BJ (cell line): ENCODE data around the gene MAPK11. TPM values are rescaled to one million over a fixed set of nuclear protein-coding genes. Genes with fewer than 3 reads are reported as not detected.

Experiments
- CTCF ChIA-PET: fragments of 350-600 bp; formaldehyde crosslinking; extraction: SDS; loops from one replicate; lab custom pipeline; 2021; ENCODE audit warnings: antibody characterized with exemption, inconsistent platforms; lab: Yijun Ruan, JAX
- POLR2A ChIA-PET: fragments of 300-600 bp; sonication (Branson Sonifier 250); formaldehyde crosslinking; extraction: SDS; loops from one replicate; lab custom pipeline; 2021; ENCODE audit warnings: antibody characterized with exemption; lab: Charles Lee
- DNase-seq: peaks from one replicate; pipeline ENCODE4 v3.0.0-alpha.2; 2011; ENCODE audit warnings: low read depth
- H3K27me3 ChIP-seq: 2 replicates; pipeline ENCODE4 v1.6.0; 2011; ENCODE audit warnings: low read length; ENCODE audit not compliant: control insufficient read depth, insufficient read depth
- H3K36me3 ChIP-seq: 2 replicates; pipeline ENCODE4 v1.5.1; 2011; ENCODE audit warnings: low read length; ENCODE audit not compliant: control insufficient read depth, insufficient read depth
- H3K4me3 ChIP-seq: 2 replicates; pipeline ENCODE4 v1.5.1; 2011; ENCODE audit warnings: low read depth, mild to moderate bottlenecking, control low read depth, low read length
- polyA plus RNA-seq: library from polyadenylated mRNA; depleted of rRNA; stranded (reverse); fragments of >200 nt; gene quantifications from 2 replicates; pipeline ENCODE4 v1.2.3, GENCODE V29; 2011
- TF ChIP-seq, protein P1 (sequence below): IDR thresholded peaks from 2 replicates; pipeline ENCODE4 v1.5.1; 2011; ENCODE audit warnings: low read depth, mild to moderate bottlenecking, control low read depth, inconsistent platforms, low read length, moderate library complexity; ENCODE audit not compliant: insufficient read depth

Gene MAPK11
- polyA plus RNA-seq, 1 experiment: 19.6 TPM

DNA sequence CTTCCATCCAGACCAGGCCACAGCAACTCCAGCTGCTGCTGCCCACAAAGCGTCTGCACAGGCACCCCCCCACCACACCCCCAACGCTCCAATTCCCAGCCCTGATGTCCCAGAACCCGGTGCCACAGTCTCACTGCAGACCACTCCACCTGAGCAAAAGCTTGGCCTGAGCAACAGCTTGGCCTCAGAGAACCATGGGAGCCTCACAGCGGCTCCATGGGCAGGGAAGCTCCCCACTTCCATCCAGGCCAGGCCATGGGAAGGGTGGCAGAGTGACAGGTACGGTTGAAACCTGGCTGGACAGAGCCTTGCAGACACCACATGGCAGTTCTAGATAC is 24.1 kb upstream of the MAPK11 start:
- ChIA-PET POLR2A (interaction anchor here (0.5 kb wide), 1 partner anchor 23 kb away, joined by 3 read pairs; no protein-coding TSS in a partner anchor), CTCF (interaction anchor here (0.6 to 3.9 kb wide), 6 partner anchors 10 to 32 kb away, joined by 3 to 25 read pairs (median 12); partner anchors contain the start of gene DENND6B)
- no peak overlapping the region for H3K4me3 ChIP-seq
- DNase-seq: no peak
- peaks cover 25% of the 10 kb centered on the region for H3K36me3 ChIP-seq
- H3K27me3 ChIP-seq: no peaks in the 10 kb centered on the region
- TF ChIP-seq, protein P1, sequence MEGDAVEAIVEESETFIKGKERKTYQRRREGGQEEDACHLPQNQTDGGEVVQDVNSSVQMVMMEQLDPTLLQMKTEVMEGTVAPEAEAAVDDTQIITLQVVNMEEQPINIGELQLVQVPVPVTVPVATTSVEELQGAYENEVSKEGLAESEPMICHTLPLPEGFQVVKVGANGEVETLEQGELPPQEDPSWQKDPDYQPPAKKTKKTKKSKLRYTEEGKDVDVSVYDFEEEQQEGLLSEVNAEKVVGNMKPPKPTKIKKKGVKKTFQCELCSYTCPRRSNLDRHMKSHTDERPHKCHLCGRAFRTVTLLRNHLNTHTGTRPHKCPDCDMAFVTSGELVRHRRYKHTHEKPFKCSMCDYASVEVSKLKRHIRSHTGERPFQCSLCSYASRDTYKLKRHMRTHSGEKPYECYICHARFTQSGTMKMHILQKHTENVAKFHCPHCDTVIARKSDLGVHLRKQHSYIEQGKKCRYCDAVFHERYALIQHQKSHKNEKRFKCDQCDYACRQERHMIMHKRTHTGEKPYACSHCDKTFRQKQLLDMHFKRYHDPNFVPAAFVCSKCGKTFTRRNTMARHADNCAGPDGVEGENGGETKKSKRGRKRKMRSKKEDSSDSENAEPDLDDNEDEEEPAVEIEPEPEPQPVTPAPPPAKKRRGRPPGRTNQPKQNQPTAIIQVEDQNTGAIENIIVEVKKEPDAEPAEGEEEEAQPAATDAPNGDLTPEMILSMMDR: no peak

DNA sequence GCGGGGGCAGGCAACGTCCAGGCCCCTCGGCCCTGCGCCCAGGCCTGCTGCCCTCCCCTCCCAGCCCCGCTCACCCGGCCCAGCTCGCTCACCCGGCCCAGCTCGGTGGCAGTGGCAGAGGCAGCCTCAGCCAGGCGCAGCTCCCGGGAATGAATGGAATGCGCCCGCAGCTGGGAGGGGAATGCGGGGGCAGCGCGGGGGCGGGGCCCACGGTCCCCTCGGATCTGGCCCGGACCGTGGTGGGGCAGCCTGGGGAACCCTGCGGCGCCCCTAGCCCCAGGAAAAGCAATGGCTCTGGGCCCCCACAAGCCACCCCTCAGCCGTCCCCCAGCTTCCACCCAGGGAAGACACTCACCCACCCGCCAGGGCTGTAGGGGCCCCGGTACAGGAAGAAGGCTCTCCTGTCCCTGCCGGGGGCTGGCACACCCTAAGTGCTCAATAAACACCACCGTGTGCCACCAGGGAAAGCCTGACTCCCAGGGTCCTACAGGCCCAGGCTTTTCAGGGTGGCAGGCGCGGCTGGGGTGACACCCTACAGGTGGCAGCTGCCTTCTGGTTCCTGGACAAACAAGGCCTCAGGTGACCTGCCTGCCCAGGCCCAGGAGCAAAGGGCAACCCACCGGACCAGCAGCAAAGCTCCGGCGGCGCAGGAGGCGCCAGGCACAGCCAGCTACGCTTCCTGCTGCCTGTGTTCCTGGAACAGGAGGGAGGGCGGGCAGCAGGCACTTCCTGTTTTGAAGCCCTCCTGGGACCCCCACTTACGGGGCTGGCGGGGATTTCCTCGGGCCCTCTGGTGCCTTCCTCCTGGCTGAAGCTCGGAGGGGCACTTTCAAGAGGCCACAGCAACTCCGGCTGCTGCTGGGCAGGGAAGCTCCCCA is 23.5 kb upstream of the MAPK11 start:
- Histone ChIP-seq H3K27me3 (no peaks in the 10 kb centered on the region), H3K36me3 (peaks cover 30% of the 10 kb centered on the region), H3K4me3 (peak overlapping the region; percentile 25)
- no peak for DNase-seq
- ChIA-PET POLR2A (interaction anchor here (0.5 to 1.4 kb wide), 4 partner anchors 8 to 81 kb away, joined by 3 read pairs; no protein-coding TSS in a partner anchor), CTCF (interaction anchor here (0.6 to 3.9 kb wide), 8 partner anchors 11 to 48 kb away, joined by 3 to 25 read pairs (median 5); partner anchors contain the start of gene DENND6B)
- TF ChIP-seq, protein P1: no peak

DNA sequence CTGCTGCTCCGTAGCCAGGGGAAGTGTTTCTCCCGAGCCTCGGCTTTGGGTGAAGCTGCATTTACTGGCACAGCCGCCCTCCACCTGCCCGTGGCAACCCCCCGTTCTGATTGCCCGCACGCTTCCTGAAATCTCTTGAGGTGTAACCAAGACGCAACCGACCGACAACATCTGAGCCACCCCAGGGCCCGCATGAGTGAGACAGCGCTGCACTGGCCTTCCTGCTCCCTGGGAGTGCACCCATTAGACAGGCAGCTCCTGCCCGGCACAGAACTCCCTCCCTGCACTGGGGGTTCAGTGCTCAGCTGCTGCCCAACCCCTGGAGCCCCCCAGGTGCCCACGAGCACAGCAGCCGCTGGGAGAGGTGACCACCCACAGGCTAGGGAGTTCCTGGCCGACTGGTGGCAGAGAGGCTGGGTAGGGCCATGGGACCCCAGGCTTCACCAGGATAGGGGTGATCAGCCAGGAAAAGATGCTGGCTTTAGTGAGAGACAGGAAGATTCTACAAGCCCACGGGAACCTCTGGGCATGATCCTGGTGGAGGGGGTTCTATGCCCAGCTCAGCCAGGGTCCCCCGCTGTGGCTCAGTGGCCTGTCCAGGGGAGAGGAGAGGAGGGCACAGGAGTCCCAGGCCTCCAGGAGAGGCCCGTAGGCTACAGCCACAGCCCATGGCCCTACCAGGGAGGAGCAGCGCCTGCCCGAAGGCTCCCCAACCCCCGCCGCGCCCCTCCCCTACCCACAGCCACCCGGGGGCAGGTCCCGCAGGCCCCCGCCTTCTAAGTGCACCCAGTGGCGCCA is 22.7 kb upstream of the MAPK11 start:
- CTCF ChIA-PET: interaction anchor here (0.7 to 3.9 kb wide), 9 partner anchors 10 to 49 kb away, joined by 3 to 25 read pairs (median 4); partner anchors contain the start of genes DENND6B and PLXNB2
- Histone ChIP-seq H3K36me3 (peaks cover 38% of the 10 kb centered on the region), H3K27me3 (no peaks in the 10 kb centered on the region), H3K4me3 (peak overlapping the region; percentile 25)
- TF ChIP-seq, protein P1: no peak
- POLR2A ChIA-PET: interaction anchor here (0.5 to 1.4 kb wide), 3 partner anchors 9 to 34 kb away, joined by 3 read pairs; no protein-coding TSS in a partner anchor
- no peak for DNase-seq

DNA sequence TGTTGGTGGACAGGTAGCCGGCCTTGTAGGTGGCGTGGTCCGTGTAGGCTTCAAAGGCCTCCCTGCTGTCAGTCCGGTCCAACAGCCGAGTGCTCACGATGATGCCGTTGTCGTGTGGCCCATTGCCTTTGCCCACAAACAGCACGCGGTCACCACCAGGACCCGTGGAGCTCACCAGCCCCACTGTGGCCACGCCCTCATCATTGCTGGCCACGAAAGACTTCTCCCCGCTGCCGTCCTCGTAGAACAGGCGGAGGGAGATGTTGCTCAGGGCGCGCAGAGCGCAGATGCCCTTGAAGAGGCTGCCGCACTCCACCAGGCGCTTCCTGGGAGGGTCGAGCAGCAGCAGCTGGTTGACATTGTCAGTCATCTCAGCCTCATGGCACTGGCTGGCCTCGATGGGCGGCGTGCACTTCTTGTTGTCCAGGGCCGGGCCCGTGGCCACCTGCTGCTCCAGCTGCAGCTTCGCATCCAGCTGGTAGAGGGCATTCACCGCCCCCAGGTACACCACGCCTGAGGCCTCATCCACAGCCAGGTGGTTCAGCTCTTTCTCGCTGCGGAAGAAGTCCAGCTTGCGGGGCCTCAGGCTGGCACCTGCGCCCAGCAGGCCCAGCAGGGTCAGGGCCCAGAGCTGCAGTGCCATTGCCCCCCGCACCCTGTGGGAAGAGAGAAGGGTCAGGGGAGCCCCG is 19.9 kb upstream of the MAPK11 start:
- Histone ChIP-seq H3K36me3 (peaks cover 56% of the 10 kb centered on the region), H3K4me3 (no peak overlapping the region), H3K27me3 (no peaks in the 10 kb centered on the region)
- POLR2A ChIA-PET: no interaction called here
- DNase-seq: no peak
- CTCF ChIA-PET: interaction anchor here (0.9 to 1.2 kb wide), 2 partner anchors 37 to 49 kb away, joined by 3 to 4 read pairs; partner anchors contain the start of gene DENND6B
- TF ChIP-seq, protein P1: no peak
